ENCODE data around the gene CDH13.

DNA sequence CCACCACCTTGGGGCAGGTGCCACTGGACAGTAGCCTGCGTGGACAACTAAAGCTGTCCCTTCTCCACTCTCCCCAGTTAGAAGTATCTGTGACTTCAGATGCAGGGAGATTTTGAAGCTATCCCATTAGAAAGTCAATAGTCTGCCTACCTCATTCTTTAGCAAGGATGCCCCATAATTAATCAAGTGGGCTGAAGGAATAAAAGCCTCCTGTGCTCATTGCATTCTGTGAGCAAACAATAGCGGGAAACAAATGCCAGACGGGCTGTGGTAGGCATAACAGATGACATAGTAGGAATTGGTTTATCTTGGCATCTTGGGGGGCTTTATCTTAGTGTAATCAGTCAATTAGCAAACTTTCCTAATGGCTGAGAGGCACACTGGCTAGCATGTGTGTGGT, 1084.3 kb downstream of the CDH13 start:
- TF ChIP-seq, protein P1, sequence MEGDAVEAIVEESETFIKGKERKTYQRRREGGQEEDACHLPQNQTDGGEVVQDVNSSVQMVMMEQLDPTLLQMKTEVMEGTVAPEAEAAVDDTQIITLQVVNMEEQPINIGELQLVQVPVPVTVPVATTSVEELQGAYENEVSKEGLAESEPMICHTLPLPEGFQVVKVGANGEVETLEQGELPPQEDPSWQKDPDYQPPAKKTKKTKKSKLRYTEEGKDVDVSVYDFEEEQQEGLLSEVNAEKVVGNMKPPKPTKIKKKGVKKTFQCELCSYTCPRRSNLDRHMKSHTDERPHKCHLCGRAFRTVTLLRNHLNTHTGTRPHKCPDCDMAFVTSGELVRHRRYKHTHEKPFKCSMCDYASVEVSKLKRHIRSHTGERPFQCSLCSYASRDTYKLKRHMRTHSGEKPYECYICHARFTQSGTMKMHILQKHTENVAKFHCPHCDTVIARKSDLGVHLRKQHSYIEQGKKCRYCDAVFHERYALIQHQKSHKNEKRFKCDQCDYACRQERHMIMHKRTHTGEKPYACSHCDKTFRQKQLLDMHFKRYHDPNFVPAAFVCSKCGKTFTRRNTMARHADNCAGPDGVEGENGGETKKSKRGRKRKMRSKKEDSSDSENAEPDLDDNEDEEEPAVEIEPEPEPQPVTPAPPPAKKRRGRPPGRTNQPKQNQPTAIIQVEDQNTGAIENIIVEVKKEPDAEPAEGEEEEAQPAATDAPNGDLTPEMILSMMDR (conservative IDR thresholded peaks at IDR 0.05 in 1 of 2, IDR thresholded peaks at IDR 0.05 in 1 of 2; ENCODE audit: low read depth in 1 of 2, low read length in 2 of 2) = no peak
- TF ChIP-seq EZH2 (IDR thresholded peaks at IDR 0.05; ENCODE audit: low read length, missing control alignments) = no peak

Data from fibroblast of lung (primary cell).